NCI-H460 (cell line): ENCODE results near the gene MGAT4B. TPM values are rescaled to one million over a fixed set of nuclear protein-coding genes. Genes with fewer than 3 reads are reported as not detected.
"Not testable (repeated sequence)": the region's sequence is repeated elsewhere in the genome, so short reads cannot be mapped to it uniquely, and the experiment has no call there.

Source experiments
- DNase-seq: peaks from one replicate; pipeline ENCODE4 v3.0.0-alpha.2; 2016; ENCODE audit warnings: low read depth; ENCODE audit errors: extremely low read depth
- polyA plus RNA-seq: library from polyadenylated mRNA; depleted of rRNA; stranded (reverse); fragments of >200 nt; gene quantifications from 2 replicates; pipeline ENCODE4 v1.2.3, GENCODE V29; 2014; cell fraction: nucleus; rRNA removed
- total RNA-seq: library from RNA; depleted of rRNA; stranded (reverse); fragments of >200 nt; shearing (Covaris generic); gene quantifications from 2 replicates; pipeline ENCODE4 v1.2.3, GENCODE V29; 2014; rRNA removed

The MGAT4B gene
- 94.0 and 101 TPM in 2 replicates for total RNA-seq
- 238 and 312 TPM in 2 replicates for polyA plus RNA-seq

DNA sequence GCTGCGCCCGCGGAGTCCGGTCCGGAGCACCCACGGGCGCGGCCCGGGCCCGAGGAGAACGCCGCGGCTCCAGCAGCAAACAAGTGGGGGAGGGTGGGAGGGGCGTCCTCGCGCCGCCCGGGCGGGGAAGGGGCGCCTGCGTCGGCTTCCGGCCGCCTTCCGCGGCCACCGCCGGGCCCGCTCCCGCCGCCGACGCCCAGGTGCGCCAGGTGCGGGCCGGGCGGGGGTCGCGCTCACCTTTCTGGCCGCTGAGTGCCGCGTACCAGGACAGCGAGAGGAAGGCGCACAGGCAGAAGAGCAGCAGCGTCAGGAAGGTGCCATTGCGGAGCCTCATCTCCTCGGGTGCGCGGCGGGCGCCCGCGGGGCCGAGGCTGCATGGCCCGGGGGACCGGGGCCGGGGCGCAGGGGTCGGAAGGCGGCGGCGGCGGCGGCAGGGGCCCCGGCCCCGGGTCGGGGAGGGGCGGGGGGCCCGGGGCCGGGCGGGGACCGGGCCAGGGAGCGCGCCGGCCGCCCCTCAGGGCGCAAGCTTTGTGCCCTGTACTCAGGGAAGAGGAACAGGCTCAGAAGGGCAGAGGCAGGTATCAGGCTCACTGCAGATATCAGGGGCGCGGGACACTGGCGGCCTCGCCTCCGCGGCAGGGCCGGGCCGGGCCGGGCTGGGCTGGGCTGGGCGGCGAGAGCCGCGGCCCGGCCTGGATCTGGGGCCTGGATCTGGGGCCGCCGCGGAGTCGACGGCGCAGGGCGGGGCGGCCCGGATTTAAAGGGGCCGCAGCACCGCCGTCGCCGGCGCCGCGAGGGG, at the start of gene MGAT4B:
Gene MGAT4B (minus strand): TSS at position 617 of the 799 bp plus-strand sequence. CDS start 283 bp downstream, at position 334.
- no peak for DNase-seq

DNA sequence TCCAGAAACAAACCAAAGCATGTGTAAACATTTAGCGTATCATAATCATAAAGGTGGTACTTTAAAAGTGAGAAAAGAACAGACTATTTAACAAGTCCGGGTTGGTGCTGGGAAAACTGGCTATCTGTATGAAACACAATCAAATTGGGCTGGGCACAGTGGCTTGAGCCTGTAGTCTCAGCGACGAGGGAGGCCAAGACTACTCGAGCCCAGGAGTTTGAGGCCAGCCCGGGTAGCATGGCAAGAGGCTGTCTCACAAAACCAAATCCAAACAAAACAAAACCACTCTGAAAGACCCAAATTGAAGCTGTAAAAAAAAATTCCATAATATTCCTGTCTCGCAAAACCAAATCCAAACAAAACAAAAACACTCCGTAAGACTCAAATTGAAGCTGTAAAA, 47.7 kb upstream of the MGAT4B start:
- DNase-seq = no peak

DNA sequence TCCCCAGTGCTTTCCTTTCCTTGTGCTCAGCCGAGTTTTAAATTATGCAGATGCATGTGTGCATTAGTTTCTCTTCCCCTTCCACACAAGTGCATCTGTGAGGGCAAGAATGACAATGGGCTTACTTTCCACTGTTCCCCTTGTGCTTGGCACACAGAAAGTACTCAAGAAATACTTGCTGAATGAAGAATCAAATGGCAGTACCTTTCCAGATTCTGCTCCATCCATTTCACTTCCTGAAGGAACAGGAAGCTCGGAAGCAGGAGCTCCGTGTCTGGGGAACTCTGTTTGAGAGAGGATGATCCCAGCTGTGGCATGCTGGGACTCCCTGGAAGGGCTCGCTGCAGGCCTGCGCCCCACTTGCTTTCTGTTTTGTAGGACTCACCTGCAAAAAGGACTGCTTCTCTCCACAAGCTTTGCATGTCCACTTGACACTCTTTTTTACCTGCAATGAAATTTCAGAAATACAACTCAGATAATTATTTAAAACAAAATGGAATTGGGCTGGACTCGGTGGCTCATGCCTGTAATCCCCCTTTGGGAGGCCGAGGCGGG, 46.4 kb upstream of the MGAT4B start:
- no peak for DNase-seq

DNA sequence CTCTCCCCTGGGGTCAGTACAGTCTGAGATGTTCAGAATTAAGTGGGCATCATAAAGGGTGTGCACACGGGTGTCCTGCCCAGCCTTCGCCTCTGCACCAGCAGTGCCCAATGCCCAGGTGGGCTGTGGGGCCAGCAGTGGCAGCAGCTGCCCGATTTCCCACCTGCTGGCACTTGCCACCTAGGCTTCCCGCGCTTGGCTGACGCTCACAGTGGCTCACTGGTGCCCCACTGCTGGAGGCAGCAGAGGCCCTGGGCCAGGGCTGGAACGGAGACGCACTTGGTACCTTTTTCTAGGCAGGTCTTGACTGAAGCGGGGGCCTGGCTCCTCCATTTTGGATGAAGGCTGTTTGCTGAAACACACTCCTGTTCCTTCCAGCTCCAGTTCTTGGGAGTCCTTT, 35.0 kb upstream of the MGAT4B start:
- no peak for DNase-seq

DNA sequence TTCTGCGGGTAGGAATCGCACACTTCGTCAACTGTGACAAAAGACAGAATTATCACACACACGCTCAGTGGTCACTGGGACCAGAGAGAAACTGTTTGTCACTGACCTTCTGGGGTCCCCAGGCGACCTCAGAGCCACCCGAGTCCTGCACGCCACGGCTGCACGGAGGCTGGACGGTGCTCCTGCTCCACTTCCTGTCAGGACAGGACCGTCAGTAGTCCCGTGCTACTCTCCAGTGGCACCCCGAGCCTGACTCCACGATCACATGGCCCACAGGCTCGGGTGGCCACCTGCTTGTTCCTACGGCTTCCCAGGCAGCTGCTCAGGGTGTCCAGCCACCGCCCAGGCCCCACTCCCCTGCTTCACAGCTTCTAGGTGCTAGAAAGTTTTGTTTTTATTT, 34.1 kb upstream of the MGAT4B start:
- DNase-seq = no peak

- no peak for DNase-seq
Measured at GRCh38 chr5:179840321-179840720, 33.7 kb upstream of the MGAT4B start.

- DNase-seq = no peak
Measured at GRCh38 chr5:179839328-179840256, 32.9 kb upstream of the MGAT4B start.

DNA sequence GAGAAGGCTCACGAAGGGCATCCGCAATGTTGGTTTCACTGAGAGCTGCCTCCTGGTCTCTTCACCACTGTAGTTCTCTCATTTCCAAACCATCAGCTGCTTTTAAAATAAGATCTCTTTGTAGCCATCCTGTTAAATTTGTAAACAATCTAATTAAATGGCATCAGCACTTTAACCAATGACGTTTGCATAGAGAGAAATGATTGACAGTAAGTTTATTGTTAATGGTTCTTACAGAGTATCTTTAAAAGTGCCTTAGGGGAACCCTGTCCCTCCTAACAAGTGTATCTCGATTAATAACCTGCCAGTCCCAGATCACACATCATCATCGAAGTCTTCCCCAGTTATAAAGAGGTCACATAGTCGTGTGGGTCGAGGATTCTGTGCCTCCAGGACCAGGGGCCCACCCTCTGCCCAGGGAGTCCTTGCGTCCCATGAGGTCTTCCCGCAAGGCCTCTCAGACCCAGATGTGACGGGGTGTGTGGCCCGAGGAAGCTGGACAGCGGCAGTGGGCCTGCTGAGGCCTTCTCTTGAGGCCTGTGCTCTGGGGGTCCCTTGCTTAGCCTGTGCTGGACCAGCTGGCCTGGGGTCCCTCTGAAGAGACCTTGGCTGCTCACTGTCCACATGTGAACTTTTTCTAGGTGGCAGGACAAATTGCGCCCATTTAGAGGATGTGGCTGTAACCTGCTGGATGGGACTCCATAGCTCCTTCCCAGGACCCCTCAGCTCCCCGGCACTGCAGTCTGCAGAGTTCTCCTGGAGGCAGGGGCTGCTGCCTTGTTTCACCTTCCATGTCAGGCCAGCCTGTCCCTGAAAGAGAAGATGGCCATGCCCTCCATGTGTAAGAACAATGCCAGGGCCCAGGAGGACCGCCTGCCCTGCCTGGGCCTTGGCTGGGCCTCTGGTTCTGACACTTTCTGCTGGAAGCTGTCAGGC, 30.7 kb upstream of the MGAT4B start:
- DNase-seq = no peak

GRCh38 chr5:179836225-179837019, 29.8 kb upstream of the MGAT4B start:
- DNase-seq = no peak

DNA sequence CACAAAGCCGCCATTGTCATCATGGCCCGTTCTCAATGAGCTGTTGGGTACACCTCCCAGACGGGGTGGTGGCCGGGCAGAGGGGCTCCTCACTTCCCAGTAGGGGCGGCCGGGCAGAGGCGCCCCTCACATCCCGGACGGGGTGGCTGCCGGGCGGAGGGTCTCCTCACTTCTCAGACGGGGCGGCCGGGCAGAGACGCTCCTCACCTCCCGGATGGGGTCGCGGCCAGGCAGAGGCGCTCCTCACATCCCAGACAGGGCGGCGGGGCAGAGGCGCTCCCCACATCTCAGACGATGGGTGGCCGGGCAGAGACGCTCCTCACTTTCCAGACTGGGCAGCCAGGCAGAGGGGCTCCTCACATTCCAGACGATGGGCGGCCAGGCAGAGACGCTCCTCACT, 28.2 kb upstream of the MGAT4B start:
- DNase-seq = not testable (repeated sequence)

DNA sequence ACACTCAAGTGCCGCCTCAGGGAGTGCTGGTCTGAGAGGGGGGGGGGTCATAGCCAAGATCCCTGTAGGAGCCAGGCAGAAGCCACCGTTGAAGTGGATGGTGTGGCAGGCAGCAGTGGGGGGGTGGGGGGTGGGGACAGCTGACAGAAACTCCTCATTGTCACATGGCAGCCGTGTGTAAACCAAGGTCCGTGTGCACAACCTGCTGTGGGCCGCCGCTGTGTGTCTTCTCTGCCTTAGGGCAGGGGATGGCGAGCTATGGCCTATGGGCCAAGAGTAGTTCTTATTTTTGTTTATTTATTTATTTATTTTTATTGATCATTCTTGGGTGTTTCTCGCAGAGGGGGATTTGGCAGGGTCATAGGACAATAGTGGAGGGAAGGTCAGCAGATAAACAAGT, 27.5 kb upstream of the MGAT4B start:
- DNase-seq = no peak

DNA sequence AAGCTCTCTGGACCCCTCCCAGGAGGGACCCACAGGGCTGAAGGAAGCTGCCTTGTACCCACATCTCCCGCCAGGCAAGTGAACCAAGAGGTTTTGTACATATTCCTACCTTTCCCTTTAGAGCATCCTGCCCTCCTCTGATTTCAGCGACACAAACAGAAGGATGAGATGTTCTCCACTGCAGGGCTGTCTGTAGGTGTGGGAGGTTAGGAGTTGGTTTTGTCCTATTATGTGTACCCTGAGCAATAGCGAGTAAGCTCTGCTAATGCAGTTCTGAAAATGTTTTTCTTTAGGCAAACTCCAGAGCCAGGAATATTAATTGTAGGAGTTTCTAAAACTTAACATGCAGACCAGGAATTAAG, 27.0 kb upstream of the MGAT4B start:
- no peak for DNase-seq

DNA sequence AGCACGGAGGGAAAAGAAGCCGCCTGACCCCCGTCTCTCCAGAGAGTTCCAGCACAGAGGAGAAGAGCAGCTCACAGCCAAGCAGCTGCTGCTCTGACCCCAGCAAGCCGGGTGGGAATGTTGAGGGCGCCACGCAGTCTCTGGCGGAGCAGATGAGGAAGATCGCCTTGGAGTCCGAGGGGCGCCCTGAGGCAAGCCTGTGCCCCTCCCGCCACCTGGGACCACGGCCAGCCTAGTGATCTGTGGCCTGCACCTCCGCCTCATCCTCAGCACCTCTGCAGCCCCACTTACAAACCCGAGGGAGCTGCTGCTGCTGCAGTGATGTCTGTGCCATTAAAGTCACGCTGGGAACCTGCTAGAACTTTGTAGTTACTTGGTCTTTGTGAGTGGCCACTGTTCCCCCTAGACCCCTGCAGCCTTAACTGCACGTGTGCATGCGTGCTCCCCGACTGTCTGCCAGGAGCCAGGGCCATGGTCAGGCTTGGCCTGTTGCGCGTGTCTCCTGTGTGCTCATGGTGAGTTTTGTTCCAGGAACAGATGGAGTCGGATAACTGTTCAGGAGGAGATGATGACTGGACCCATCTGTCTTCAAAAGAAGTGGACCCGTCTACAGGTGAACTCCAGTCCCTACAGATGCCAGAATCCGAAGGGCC, 26.5 kb upstream of the MGAT4B start:
- DNase-seq = no peak

- no peak for DNase-seq
Measured at GRCh38 chr5:179832039-179832745, 25.5 kb upstream of the MGAT4B start.

DNA sequence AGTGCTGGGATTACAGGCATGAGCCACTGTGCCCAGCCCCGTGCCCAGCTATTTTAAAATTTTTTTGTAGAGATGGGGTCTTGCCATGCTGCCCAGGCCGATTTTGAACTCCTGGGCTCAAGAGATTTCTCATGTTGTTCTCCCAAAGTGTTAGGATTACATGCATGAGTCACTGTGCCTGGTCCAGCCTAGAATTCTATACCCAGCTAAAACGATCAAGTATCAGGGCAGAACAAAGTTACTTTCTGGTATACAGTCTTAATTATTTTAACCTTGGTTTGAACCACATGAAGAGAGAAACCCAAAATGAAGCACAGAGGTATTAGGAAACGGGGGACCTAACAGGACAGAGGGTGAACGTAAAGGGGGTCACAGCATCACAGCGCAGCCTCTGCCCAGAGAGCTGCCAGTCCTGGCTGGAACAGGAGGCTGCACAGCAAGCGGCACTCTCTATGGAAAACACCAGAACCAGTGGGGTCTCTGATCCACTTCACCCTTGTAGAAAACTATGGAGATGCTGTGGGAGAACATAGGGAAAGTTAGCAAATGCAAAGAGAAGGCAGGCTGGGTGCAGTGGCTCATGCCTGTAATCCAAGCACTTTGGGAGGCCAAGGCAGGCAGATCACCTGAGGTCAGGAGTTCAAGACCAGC, 24.3 kb upstream of the MGAT4B start:
- DNase-seq = no peak

- no peak for DNase-seq
Measured at GRCh38 chr5:179829732-179830435, 23.2 kb upstream of the MGAT4B start.
